NK-92 treated with Interleukin-12 subunit alpha and Interleukin-12 subunit beta, amount 100 ng/mL, for 24 hours (cell line): ENCODE results near the gene EMC8.
"Not testable (repeated sequence)": the region's sequence is repeated elsewhere in the genome, so short reads cannot be mapped to it uniquely, and the experiment has no call there.

Source experiments
- DNase-seq: peaks from one replicate; lab custom pipeline; 2025; lab: John Stamatoyannopoulos, UW

The EMC8 gene

DNA sequence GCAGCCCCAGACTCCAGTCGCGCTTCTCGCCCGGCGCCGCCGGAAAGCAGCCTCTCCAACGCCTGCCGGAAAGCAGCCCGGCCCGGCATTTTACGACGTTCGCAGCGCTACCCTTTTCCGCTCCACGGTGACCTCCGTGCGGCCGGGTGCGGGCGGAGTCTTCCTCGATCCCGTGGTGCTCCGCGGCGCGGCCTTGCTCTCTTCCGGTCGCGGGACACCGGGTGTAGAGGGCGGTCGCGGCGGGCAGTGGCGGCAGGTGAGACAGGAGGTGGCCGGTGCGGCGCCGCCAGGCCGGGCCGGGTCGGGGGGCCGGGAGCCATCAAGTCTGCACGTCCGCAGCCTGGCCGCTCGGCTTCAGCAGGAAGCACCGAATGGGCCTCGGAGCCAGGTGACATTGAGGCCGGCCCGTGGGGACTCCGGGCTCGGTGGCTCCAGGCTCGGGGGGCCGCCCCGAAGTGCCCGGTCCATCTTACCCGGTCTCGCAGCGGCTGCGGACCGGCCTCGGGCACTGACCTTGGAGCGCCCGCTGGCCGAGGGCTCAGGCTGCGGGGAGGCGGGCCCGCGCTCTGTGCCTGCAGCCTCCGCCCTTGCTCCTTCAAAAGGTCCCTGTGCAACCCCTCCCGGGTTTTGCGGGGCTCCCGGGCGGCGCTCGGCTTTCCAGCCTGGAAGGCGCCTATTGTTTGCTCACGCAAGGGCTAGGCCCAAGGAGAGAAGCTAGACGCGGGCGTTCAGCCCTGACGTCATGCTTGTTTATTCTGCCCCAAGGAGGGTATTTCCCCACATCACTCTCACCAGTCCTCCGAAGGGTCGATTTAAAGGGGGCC, at the start of gene EMC8, which contains the start of gene COX4I1:
TSS of gene EMC8 (minus strand) at position 48 of the 824 bp plus-strand sequence. CDS start 249 bp downstream, outside the sequence.
TSS of gene COX4I1 (plus strand) at position 199 of the 824 bp plus-strand sequence. CDS start 1,511 bp downstream, outside the sequence.
- DNase-seq = peak; percentile 79

DNA sequence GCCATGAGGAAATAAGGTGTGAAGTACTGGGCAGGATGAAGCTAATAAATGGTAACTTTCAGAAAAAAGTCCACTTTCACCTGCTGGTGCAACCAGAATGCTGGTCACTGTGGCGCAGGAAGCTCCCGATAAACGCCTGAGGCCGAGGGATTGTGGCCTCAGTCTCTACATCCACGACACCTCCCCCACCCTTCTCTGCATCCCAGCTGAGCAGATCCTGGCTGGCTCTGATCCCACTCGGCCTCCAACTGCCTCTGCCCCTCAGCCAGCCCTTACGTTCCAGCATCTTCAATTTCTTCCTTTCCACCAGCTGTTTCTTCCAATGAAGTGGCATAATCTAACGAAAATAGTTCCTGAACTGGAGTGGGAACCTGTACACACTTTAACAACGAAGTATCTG, 49.6 kb upstream of the EMC8 start:
- DNase-seq = no peak

DNA sequence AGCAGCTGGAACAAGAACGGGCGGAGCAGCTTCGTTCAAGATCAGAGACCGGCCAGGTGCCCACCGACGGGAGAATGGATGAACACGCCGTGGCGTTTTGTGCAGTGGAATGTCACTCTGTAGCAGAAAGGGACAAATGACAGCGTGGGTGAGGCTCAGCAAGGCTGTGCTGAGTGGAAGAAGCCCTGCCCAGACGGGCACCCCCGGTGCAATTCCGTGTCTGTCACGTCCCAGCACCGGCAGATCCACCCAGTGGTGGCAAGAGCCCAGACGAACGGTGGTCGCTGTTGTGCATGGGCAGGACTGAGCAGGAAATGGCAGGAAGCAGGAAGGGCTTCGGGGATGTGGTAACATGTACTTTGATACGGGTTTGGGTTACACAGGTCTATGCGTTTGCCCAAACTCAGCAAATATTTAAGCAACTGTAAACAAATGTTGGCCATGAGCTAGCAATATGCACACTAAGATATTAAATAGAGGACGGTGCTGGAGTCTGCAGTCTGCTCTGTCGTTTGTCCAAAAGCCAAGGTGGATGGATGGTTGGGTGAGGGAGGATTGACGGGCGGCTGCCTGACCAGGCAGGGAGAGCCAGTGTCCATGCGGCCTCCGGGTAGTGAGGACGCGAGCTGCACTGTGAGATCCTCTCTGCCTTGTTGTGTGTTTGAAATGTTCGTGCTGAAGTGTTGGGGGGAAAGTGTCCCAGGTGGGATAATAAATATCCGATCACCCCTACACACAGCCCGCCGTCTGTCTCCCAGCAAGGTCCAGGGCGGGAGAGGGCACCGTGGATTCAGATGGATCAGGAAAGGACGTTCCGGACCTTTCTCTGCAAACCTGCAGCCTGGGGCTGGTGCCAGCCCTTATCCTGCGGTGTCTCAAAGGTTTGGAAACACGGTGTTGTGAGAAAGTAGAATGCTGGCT, 48.6 kb upstream of the EMC8 start:
- DNase-seq = no peak

DNA sequence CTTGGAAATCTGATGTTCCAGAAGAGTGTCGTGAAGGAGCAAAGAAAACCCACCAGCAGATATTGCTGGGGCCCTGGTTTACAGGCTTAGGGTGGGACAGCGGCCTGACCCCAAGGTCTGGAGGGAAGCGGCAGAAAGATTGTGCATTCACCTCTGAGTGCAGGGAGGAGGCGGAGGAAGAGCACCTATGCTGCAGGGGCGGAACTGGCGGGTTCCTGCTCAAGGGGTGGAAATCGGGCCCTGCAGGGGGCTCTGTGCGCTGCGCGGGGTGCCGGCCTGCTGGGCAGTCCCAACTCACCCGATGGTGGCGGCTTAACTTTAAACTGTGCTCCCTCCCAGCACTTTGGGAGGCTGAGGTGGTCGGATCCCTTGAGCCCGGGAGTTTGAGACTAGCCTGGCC, 47.7 kb upstream of the EMC8 start:
- DNase-seq = no peak

DNA sequence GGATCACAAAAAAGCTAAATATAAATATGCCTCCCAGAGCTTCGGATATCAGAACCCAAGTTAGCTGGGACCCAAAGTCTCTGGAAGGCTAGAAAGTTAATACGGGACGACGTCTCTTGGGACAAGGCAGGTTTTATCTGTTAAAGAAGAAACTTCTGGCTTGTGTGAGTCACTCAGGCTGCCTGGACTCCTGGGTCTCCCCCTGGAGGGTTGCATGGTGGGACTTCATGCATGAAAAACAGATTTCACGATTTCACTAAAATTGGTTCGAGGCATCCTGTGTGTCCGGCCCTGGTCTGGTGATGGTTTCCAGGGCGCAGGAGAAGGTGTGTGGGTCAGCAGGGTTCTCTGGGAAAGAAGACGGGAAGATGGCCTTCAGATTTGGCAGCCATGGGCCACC, 47.1 kb upstream of the EMC8 start:
- DNase-seq = no peak

DNA sequence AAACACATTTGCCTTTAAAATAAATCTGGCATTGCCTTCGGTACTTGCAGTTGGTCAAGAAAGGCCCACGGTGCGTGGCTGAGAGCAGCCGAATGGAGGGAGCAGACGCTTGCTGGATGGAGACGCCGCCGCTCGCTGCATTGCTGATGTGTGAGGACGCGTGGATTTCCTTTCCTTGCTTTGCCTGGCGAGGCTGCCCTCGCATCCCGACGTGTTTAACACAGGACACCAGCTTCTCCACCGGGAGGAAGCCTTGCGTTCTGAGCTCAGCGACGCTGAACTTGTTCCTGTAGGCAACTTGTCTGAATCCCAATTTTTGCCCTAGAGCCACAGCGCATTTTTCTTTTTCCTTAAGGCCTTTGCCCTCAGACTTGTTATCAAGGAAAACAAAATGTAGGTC, 45.9 kb upstream of the EMC8 start:
- no peak for DNase-seq

DNA sequence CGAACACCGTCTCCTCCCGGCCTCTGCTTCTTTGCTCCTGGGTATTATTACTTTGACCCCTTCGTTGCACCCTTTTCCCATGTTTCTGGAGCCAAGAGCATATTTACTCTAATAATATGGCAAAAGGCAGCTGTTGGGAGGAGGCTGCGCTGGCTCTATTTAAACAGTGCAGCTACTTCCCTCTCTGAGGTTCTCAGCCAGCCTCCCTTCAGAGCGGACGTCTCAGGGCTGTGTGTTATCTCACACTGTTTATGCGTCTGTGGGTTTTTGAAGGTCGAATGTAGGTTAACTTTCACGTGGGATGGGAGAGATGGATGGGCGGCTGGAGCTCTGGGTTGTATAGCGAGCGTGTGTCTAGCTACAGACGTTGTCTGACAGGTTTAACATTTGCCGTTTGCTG, 45.4 kb upstream of the EMC8 start:
- DNase-seq = no peak

DNA sequence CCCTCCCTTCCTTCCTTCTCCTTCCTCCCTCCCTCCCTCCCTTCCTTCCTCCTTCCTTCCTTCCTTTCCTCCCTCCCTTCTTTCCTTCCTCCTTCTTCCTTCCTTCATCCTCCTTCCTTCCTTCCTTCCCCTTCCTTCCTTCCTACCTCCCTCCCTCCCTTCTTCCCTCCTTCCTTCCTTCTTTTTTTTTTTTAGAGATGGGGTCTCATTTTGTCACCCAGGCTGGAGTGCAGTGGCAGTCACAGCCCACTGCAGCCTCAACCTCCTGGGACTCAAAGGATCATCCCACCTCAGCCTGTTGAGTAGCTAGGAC, 44.8 kb upstream of the EMC8 start:
- DNase-seq = no peak

DNA sequence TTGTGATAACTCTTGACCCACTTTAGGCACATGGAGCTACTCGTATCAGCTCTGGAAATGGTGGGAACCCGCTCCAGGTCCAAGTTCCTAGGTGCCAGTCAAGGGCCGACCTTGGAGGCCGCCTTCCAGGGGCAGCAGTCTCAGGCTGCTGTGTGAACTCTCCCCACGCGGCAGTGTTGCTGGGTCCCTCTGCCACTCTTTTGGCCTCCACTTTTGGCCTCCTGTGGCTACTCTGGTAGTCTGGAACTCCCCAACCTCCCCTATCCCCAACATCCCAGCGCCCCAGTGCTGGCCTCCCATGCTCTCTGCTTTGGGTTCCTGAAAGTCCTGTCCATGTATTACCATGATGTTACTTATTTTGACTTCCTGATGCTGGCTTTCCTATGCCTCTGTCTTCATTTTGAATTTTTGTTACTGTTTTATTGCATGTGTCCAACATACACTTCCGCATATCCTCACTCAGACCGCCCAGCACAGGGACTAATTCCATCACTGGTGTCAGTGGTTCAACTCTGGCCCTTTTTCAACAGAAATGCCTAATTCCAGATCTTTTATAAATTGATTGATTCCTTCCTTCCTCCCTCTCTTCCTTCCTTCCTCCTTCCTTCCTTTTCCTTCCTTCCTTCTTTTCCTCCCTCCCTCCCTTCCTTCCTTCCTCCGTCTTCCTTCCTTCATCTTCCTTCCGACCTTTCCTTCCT, 44.3 kb upstream of the EMC8 start:
- no peak for DNase-seq

DNA sequence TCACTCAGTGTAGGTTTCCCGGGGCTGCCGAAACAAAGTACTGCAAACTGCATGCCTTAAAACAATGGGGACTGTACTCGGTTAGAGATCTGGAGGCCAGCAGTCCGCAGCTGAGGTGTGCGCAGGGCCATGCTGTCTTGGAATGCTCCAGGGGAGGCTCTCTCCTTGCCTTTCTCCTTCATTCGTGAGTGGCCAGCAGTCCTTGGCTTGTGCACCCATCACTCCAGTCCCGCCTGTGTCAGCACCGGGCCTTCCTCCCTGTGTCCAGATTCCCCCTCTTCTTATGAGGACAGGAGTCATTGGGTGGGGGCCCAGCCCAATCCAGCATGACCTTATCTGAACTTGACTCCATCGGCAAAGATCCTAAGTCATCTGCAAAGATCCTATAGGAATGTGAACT, 43.5 kb upstream of the EMC8 start:
- DNase-seq = no peak

DNA sequence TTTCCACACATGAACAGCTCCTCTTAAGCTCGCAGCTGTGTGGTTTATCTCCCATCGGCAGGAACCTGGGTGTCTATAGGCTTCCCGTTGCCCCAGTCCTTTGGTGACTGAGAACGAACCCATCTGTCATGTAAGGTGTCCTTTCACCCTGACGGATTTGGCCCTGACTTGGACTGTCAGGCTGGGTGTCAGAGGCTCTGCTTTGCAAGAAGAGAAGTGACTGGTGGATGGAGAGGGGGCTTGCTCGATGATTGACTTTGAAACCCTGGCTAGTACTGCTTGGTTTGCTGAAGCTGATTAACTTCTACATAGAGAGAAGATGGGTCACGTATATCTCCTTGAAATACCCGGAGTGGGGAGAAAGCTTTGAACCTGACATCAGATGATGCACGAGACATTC, 43.1 kb upstream of the EMC8 start:
- no peak for DNase-seq

DNA sequence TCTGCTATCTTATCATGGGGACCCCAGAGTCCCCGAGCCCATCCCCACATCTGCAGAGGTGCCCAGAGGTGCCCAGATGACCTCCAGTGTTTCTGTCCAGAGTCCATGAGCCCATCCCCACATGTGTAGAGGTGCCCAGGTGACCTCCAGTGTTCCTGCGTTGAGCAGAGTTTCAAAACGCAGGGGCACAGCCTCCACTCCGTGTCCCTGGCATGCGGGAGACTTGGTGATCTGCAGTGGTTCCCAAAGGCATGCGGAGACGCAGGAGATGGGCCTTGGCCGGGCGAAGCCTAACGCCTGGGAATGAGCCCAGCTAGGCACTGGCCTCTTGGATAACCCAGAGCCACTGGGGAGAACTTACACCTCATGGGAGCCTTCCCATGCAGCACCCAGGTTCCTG, 41.5 kb upstream of the EMC8 start:
- DNase-seq = no peak

DNA sequence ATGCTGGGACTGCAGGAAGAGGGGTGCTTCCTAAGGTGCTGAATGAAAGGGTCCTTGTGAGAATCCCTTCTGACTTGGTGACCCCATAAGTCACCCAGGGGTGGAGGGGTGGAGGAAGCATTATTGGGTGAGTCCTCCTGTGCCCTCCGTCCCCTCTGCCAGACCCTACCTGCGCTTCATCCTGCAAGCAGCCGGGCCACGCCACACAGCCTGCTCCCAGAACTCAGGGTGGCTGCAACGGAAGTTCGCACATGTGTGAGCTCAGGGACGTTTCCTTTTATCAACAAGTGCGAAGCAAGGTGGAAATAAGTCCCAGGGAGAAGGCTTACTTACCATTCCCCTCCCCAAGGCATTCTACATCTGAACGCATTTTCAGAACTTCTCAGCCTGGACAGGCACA, 41.1 kb upstream of the EMC8 start:
- no peak for DNase-seq

DNA sequence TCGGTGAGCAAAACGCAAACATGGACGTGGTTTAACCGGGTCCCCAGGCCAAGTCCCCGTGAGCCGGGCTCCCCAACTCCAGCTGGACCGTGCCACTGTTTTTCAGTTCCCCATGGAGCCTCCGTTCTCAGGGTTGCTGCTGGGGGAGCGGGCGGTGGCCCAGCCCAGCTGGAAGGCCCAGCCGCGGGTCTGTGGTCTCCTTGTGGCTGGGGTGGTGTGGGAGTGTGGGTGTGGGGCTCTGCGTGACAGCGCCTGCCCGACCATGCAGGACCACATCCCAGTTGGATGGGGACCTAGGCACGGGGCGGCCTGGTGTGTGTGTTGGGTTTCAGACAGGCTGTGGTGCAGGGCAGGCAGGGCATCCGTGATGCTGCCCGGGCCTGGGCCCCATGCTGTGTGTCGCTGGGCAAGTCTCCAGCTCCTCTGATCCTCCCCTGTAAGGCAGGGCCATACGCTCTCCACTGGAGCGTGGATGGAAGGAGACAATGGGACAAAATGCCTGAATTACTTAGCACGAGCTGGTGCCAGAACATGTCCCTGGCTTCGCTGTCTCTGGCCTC, 40.4 kb upstream of the EMC8 start:
- DNase-seq = no peak

DNA sequence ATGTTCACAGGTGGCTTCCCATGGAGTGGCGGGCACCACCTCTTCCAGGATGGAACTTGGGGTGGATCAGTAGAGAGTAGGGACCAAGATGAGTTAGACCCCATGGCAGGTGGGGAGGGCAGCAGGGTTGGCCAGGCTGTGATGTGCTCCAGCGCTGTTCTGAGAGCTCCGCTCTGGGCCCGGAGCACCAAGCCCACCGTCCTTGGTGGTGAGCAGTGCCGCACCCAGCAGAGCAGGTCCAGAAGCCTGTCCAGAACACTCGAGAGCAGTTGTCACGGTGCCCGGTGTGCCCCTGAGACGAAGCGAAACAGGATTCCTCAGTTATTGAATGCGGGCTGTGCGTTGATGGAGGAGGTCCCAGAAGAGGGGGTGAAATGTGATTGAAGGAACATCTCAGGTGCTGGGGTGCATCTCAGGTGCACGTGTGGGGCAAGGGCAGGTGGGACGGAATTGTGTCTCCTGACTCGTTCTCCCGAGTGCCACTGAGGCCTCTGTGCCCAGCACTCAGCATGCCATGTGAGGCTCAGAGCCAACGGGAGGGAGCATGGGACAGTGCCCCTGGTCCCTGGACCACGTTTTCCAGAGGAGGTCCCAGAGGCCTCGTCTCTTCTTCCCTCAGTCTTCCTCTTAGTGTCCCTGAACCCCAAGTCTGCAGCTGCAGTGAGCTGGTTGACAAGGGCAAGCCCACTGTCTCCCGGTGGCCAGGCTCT, 39.7 kb upstream of the EMC8 start:
- no peak for DNase-seq

DNA sequence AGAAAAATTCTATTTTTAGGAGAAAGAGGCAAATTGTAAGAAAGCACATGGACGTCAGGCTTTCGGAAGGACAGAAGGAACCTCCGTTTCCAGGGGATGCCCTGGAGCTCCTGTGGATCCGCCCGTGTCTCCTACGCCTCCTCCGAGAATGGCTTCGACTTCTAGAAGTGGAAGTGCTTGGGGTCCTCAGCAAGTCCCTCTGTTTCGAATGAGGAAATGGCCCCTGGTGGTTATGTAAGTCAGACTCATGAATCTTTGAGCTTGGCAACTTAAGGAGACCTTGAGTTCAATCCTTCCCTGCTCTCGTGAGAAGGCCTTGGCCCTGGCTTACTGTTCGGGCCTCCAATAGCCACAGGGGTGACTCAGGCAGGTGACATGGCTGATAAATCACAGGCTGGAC, 39.0 kb upstream of the EMC8 start:
- DNase-seq = no peak

DNA sequence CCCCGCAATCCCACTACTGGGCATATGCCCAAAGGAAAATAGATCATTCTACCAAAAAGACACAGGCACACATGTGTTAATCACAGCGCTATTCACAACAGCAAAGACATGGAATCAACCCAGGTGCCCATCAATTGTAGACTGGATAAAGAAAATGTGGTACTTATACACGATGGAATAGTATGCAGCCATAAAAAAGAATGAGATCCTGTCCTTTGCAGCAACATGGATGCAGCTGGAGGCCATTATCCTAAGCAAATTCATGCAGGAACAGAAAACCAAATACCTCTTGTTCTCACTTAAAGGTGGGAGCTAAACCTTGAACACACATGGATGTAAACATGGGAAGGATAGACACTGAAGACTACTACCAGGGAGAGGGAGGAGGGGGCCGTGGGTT, 38.3 kb upstream of the EMC8 start:
- not testable (repeated sequence) for DNase-seq

DNA sequence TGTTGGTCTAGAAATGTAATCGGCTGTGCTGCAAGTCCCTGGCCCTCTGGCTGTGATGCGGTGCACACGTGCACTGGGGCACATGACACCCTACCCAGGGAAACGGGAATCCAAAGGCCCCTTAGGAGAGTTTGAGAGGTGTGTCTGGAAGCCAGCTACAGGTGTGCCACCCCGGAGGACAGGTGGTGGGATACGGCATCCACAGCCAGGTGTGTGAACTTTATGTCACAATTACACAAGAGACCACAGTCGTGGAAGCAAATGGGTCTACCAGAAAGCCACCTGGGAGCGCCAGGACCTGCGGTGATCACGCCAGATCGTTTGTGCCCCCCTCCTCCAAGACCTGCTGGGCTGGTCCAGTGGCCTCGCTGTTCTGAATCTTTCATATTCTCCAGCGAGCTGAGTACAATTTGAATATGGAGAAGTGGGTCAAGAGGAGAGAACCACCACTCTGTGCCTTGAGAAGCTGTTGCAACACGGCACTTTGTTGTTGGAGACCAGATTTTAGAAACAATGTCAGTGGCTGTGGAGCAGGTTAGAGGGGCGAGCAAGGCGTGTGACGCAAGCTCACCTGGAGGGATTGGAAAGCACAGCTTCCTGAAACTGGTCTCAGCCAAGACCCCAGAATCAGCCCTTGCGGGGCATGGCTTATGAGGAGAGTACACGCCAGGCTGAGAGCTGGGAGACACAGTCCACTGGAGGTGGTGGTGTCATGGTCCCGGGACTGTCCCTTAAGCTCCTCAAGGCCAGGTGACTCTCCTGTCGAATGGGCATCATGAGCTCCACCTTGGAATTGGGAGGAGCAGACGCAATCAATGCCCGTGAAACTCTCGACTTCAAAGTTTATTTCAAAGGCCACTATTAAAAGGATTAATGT, 37.6 kb upstream of the EMC8 start:
- no peak for DNase-seq

DNA sequence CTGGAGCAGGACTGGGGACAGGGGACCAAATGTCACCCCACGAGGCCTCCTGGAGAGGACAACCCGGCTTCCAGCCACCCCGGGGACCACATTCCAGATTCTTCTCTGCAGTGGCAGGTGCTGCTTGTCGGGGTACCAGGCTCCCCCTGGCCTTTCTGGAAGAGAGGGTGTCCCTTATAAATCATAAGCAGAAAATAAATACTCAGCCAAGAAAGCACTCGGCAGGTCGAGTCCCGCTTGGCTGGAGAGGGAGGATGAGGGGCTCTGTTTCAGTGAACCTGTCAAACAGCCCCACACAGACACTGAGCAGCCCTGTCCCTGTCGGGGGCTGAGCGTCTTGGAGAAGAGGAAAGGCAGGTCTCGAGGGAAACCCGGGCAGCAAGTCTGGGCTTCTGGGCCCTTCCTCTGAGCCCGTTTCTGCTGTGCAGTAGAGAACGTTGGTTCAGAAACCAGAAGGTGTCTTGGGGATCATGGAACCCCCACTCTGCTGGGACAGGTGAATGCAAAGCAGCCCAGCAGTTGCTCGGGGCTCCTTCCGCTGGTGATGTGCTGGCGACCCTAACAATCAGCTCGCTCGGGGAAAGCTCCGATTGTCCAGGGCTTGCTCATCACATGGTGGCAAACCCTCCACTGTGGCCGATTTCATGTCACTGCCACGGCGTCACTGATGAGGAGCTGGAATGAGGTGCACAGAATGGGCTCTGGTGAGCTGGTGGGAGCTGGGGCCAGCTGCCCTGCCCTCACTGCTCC, 36.8 kb upstream of the EMC8 start:
- DNase-seq = no peak

DNA sequence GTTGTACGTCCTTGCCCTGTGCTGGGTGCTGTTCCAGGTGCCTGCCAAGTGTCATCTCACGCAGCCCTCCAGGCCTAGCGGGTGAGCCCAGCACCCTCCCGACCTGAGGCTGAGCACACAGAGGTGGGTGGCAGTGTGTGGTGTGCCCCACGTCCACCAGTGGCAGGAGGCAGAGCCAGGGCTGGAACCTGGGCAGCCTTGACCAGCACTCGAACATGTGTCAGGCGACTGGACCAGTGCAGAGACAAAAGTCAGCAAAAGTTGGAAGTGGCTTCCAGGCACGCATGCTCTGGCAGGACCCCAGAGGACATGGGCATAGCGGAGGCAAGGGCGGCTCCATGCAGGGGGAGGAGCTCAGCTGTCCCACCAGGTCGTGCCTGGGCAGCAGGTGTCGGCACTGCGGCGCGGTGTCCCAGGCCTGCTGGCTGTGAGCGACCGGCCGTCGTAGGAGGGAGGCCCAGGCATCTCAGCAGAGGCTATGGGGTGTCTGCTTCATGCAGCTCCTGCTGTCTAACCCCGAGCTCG, 35.9 kb upstream of the EMC8 start:
- DNase-seq = no peak
